A204.1 (cell line): ENCODE data around the gene MFRP.
"Not testable (repeated sequence)": the region's sequence is repeated elsewhere in the genome, so short reads cannot be mapped to it uniquely, and the experiment has no call there.

Experiments
- FAIRE-seq: peaks from 2 replicates; lab custom pipeline; 2012; peaks lifted over from hg19 to GRCh38; lab: Jason Lieb, UNC

Gene MFRP

DNA sequence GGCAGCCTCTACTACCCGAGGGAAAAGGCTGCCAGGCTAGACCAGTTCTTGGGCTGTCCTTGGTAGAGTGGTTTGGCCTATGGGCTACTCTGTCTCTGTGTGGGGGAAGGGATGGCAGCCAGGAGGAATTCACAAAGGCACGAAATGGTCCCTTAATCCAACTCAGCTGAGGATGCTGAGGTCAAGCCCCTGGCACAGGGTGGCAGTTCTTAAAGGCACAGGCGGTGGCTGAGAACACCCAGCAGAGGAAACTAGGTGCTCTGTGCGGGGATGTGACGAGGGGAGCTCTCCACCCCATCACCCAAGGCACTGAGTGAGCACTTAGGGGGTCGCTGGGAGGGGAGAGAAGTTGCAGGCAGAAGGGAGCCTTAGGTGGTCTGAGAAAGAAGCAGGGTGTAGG is at the start of gene MFRP:
MFRP (minus strand) TSS at position 101 of the 400 bp plus-strand sequence. CDS start 192 bp downstream, outside the sequence.
- no peak for FAIRE-seq

DNA sequence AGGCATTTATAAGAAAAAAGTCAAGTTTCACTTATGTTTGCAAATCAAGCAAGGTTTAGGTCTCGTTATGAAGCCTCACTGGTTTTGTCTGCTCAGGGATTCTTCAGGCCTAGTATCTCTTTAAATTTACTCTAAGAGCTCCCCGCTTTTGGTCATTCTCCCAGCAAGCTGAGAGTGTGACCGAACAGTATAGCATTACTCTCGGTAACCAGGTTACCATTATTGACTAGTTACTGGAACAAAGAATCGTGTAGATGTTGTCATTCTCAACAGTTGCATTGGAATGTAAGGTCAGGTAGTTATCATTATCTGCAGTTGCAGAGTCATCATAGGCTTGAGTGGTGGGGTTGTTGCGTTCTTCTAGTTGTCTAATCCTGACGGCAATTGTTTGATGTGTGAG is 44.8 kb upstream of the MFRP start:
- FAIRE-seq: no peak

- FAIRE-seq: no peak
Observed at GRCh38 chr11:119389611-119390254, 43.2 kb upstream of the MFRP start.

- no peak for FAIRE-seq
Observed at GRCh38 chr11:119388103-119388502, 41.6 kb upstream of the MFRP start.

DNA sequence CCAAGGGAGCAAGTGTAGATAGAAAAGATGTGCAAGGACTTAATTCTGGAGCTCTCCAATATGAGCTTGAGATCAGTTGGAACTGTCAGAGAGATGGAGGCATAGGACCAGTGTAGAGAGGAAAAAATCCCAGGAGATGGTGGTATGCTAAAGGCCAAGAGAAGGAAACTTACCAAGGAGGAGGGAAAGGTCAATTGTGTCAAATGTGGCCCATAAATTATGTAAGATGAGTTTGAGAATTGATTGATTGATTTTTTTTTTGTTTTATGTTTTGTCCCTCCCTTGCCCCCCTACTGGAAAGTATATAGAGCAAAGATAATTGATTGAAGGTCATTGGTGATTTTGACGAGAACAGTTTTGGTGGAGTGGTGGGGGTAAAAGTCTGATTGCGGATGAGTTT is 37.8 kb upstream of the MFRP start:
- no peak for FAIRE-seq

DNA sequence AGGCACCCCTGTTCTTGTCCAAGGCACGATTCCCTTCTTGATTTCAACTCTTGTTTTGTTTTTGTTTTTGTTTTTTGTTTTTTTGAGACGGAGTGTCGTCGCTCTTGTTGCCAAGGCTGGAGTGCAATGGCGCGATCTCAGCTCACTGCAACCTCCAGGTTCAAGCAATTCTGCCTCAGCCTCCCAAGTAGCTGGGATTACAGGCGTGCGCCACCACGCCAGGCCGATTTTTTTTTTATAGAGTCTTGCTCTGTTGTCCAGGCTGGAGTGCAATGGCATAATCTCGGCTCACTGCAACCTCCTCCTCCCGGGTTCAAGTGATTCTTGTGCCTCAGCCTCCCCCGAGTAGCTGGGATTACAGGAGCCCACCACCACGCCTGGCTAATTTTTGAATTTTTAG is 36.0 kb upstream of the MFRP start:
- FAIRE-seq: not testable (repeated sequence)

- no peak for FAIRE-seq
Observed at GRCh38 chr11:119382101-119382500, 35.6 kb upstream of the MFRP start.

DNA sequence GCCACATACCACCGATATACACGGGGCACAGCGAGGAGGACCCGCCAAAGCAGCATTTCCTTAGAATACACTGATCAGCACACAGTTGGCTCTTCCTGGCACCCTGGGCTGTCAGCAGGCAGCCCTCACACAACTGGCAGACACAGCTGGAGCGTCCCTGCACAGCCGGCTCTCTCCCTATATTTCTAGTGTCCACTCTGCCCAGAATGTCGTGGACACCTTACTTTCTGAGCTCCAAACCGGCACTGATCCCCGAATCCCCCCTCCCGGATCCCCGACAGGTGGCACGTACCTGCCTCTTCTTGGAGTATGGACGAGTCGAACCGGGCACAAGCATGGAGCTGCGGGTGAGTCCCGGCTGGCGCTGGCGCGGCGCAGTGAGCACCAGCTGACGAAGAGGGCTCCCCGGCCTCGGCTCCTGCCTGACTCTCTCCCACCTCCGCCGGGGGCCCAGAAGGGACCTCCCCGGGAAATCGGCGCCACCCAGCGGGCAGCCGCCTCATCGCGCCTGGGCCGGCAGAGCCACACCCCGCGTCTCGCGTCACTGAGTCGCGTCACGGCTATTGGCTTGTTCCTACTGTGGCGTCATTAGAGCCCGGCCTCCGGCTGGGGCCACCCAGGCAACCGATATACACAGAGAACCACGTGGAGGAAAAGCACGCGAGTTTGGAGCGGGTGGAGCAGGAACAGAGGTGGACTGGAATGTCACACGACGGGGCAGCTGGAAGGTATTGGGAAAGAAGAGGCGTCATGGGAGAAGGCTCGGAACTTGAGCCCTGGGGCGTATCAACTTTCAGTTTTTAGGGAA is 34.9 kb upstream of the MFRP start, which contains the start of gene USP2:
USP2 (minus strand) TSS at position 510 of the 808 bp plus-strand sequence. CDS start 8,210 bp downstream, outside the sequence.
- FAIRE-seq: peak; percentile 82

GRCh38 chr11:119380827-119381180 is 34.3 kb upstream of the MFRP start:
- FAIRE-seq: no peak

- FAIRE-seq: no peak
Observed at GRCh38 chr11:119380160-119380826, 33.8 kb upstream of the MFRP start.

DNA sequence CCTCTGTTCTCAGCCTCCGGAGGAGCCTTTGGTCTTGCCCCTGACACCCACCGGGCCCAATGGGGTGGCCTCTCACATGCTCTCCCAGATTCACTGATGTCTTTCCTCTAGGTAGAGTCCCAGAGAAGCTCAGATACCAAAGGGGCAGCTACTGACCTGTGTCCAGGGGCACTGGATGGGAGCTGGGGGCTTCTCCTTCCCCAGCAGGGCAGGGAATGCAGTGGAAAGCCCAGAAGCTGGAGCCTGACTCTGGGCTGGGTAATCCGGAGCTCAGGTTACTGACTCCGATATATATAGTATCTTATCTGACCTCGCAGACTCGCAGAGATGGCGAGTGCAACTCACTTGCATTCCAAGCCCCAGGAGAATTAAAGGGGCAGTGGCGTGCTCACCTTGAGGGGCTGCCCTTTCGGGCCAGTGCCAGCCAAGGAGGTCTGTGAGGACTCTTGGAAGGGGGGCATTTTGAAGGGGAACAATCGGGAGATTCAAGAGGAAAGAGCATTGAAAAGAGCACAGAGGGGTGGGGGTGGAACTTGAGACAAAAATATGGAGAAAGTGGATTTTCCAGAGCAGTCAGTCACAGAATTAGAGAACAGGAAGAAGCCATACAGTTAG is 32.5 kb upstream of the MFRP start:
- FAIRE-seq: no peak

DNA sequence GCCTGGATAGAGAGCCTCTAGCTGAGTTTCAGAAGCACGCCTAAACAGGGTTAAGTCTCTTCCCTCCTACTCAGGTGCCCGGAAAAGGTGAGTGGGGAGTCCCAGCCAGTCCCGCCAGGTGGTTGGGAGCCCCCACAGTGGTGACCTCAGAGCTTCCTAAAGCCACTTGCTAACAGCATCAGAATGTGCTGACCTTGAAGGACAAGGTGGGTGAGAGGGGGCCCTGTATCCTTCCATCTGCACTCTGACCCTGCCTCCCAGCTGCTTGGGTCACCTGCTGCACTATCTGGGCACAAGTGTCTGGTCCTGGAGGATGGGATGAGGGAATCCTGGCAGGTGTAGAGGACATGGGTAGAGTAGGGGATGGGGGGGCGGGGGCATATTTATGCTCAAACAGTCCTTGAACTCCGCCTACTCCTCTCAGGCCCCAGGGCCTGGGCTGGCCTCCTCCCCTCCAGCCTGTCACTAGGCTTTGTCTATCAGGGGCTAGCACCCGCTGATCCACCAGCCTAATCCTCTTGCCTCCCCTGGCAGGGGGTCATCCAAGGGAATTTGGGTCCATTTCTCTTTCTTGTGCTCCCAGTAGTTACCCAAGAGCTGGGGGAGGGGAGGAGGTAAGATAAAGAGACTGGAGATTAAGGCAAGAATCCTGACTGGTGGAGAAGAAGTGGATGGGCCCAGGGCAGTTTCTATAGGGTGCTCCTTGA is 31.6 kb upstream of the MFRP start:
- no peak for FAIRE-seq

DNA sequence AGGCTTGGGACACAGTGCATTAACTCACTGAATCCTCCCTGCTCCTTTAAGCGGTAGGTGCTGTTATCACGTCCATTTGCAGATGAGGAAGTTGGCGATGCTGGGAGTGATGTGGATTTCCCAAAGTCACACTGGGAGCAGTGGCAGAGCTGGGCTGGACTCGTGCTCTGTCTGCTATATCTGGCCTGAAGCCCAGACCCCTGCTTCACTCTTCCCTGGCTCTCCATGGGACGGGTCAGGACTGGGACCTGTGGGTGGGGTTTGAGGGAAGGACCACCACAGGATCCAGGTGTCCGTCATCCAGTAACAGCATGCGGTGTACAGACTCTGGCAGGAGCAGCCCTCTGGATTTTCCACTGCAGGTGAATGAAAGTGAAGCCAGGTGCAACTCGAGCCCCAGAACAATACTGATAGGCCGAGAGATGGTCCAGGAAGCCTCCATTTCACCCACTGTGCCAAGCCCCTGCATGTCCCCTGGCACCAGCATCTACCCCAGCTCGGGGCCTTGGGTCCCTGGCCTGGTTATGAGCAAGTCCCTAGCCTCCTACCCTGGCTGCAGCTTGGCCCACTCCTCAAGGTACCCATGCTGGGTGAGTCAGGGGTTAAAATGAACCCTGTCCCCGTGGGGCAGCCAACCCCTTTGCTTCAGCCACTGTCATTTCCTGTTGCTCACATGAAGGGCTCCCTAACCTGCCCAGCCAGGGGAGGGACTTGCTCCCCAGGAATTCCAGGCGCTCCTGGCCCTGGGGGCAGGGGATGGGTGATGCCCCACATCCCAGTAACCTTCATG is 30.8 kb upstream of the MFRP start:
- FAIRE-seq: no peak

GRCh38 chr11:119376197-119376847 is 29.8 kb upstream of the MFRP start:
- no peak for FAIRE-seq

DNA sequence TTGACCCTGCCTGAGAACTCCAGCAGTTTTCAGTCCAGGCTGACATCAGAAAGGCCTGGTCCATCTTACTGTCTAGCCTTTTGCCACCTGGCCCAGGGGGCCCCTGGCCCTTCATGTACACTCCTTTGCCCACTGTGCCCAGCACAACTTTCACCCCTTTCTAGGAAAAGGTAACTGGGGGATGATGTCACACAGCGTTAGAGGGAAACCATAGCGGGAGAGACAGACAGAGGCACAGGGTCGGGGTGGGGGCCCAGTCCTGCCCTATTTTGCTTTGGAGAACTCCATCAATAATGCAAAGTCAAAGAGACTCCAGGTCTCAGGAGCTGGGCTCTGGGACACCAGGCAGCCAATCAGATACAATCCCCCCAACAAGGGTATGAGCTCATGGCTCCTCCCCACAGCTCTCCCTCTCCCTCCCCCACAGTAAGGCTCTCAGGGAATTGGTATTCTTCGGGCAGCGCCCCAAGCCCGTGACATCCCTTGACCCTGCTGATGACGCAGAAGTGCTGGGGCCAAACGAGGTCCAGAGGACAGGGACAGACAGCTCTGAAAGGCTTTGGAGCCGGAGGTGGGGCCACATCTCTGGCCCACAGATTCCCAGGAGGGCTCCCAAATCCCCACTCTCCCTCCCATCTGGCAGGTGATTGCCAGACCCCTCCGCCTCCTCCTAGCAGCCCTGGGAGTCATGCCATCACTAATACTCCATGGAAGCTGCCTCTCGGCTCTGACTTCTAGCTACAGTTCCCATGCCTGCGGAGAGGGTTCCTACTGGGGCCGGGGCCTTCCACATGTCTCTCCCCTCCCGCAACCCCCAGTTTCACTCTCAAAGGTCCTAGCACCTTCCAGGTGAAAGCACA is 29.1 kb upstream of the MFRP start:
- no peak for FAIRE-seq

DNA sequence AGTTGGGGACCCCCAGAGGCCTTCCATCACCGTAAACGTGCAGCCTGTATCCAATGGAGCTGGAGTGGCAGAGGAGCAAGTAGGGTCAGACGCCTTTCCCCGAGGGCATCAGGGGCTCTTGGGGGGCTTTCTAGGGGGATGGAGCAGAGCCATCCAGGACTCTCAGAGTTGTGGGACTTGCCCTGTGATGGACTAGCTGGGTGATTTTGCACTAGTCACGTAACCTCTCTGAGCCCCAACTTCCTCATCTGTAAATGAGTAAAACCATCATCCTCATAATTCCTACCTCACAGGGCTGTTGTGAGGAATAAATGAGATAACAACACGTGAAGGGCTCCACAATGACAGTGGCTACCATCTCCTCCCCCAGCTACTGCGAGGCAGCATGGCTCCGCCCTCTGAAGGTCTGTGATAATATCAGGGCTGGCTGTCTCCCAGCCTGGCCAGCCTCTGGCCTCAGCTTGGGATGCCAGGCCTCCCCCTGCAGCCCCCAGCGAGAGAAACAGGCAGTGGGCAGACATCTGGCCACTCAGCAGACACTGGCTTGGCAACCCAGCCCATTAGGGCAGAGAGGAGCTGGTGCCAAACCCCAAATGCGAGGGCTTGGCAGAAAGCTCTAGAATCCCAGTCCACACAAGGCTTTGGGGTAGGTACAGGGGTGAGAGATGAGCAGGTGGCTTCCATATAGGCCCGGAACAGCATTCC is 28.3 kb upstream of the MFRP start:
- no peak for FAIRE-seq

GRCh38 chr11:119373921-119374631 is 27.6 kb upstream of the MFRP start:
- FAIRE-seq: no peak
